ENCODE measurements around the gene CTSE. TPM values are rescaled to one million over a fixed set of nuclear protein-coding genes. Genes with fewer than 3 reads are reported as not detected.
"Not testable (repeated sequence)": the region's sequence is repeated elsewhere in the genome, so short reads cannot be mapped to it uniquely, and the experiment has no call there.

CTSE gene
- total RNA-seq, 2 experiments from 2014 or later = not detected

GRCh38 chr1:206055639-206056323 is 32.1 kb upstream of the CTSE start:
- peaks cover 33% of the 10 kb centered on the region for H3K4me1 Mint-ChIP-seq
- H3K27ac Mint-ChIP-seq; H3K27me3 Mint-ChIP-seq; H3K9me3 Mint-ChIP-seq; POLR2A ChIA-PET; H3K36me3 Mint-ChIP-seq (ENCODE audit: low read depth); H3K4me3 Mint-ChIP-seq; DNase-seq: not testable (repeated sequence)
- CTCF ChIA-PET = interaction anchor here (0.9 to 1.4 kb wide), 3 partner anchors 11 to 78 kb away, joined by 3 to 4 read pairs (median 3); no protein-coding TSS in a partner anchor

GRCh38 chr1:206055069-206055625 is 31.5 kb upstream of the CTSE start:
- H3K27ac Mint-ChIP-seq; H3K4me3 Mint-ChIP-seq; DNase-seq; H3K27me3 Mint-ChIP-seq; H3K36me3 Mint-ChIP-seq (ENCODE audit: low read depth); H3K9me3 Mint-ChIP-seq; POLR2A ChIA-PET: not testable (repeated sequence)
- CTCF ChIA-PET = interaction anchor here (0.9 to 1.4 kb wide), 3 partner anchors 10 to 78 kb away, joined by 3 to 4 read pairs (median 3); no protein-coding TSS in a partner anchor
- peaks cover 39% of the 10 kb centered on the region for H3K4me1 Mint-ChIP-seq

- H3K27me3 Mint-ChIP-seq; POLR2A ChIA-PET; CTCF ChIA-PET; H3K4me3 Mint-ChIP-seq; H3K9me3 Mint-ChIP-seq; H3K36me3 Mint-ChIP-seq (ENCODE audit: low read depth); DNase-seq: not testable (repeated sequence)
- Mint-ChIP-seq H3K4me1 (peaks cover 43% of the 10 kb centered on the region), H3K27ac (peak overlapping the region; percentile 54)
These were observed 29.9 kb upstream of the CTSE start for GRCh38 chr1:206053616-206054015.

GRCh38 chr1:206052919-206053610 is 29.4 kb upstream of the CTSE start, which contains the start of gene RHEX:
RHEX (plus strand) TSS chr1:206053173; CDS start chr1:206097829, 44,656 bp downstream.
- POLR2A ChIA-PET; H3K36me3 Mint-ChIP-seq (ENCODE audit: low read depth); H3K9me3 Mint-ChIP-seq; H3K27me3 Mint-ChIP-seq: not testable (repeated sequence)
- Mint-ChIP-seq H3K4me3 (peak within 1 kb of the TSS; percentile 20), H3K27ac (peak within 1 kb of the TSS; percentile 54), H3K4me1 (peaks cover 43% of the 10 kb centered on the region)
- CTCF ChIA-PET = interaction anchor here (1.2 kb wide), 1 partner anchor 44 kb away, joined by 3 read pairs; no protein-coding TSS in a partner anchor
- DNase-seq = peak; percentile 49

- peak overlapping the region; percentile 54 for H3K27ac Mint-ChIP-seq
- H3K4me1 Mint-ChIP-seq = peaks cover 43% of the 10 kb centered on the region
- DNase-seq; H3K9me3 Mint-ChIP-seq; H3K4me3 Mint-ChIP-seq; POLR2A ChIA-PET; H3K36me3 Mint-ChIP-seq (ENCODE audit: low read depth); H3K27me3 Mint-ChIP-seq: not testable (repeated sequence)
- CTCF ChIA-PET = interaction anchor here (0.6 to 1.2 kb wide), 2 partner anchors 45 to 67 kb away, joined by 3 to 4 read pairs; no protein-coding TSS in a partner anchor
These were observed 28.7 kb upstream of the CTSE start for GRCh38 chr1:206052231-206052865.

GRCh38 chr1:206050655-206051235 is 27.1 kb upstream of the CTSE start:
- peaks cover 5% of the 10 kb centered on the region for H3K36me3 Mint-ChIP-seq (ENCODE audit: low read depth)
- H3K27ac Mint-ChIP-seq = peak overlapping the region; percentile 93
- CTCF ChIA-PET = interaction anchor here (1.6 kb wide), 1 partner anchor 74 kb away, joined by 3 read pairs; no protein-coding TSS in a partner anchor
- no peak overlapping the region for H3K4me3 Mint-ChIP-seq
- POLR2A ChIA-PET = no interaction called here
- H3K9me3 Mint-ChIP-seq = no peaks in the 10 kb centered on the region
- H3K4me1 Mint-ChIP-seq = peaks cover 43% of the 10 kb centered on the region
- DNase-seq = peak; percentile 67
- H3K27me3 Mint-ChIP-seq = peaks cover 2% of the 10 kb centered on the region

- Mint-ChIP-seq H3K9me3 (no peaks in the 10 kb centered on the region), H3K27me3 (peaks cover 2% of the 10 kb centered on the region), H3K4me1 (peaks cover 43% of the 10 kb centered on the region), H3K36me3 (ENCODE audit: low read depth) (peaks cover 5% of the 10 kb centered on the region), H3K4me3 (no peak overlapping the region), H3K27ac (peak overlapping the region; percentile 93)
- ChIA-PET POLR2A (no interaction called here), CTCF (interaction anchor here (1.6 kb wide), 1 partner anchor 73 kb away, joined by 3 read pairs; no protein-coding TSS in a partner anchor)
- no peak for DNase-seq
These were observed 26.4 kb upstream of the CTSE start for GRCh38 chr1:206049919-206050600.

- no peak for DNase-seq
- Mint-ChIP-seq H3K27ac (no peak overlapping the region), H3K4me3 (no peak overlapping the region), H3K36me3 (ENCODE audit: low read depth) (peaks cover 5% of the 10 kb centered on the region), H3K4me1 (peaks cover 43% of the 10 kb centered on the region), H3K27me3 (peaks cover 2% of the 10 kb centered on the region), H3K9me3 (no peaks in the 10 kb centered on the region)
- ChIA-PET POLR2A (no interaction called here), CTCF (no interaction called here)
These were observed 25.6 kb upstream of the CTSE start for GRCh38 chr1:206049293-206049692.

- H3K36me3 Mint-ChIP-seq (ENCODE audit: low read depth) = peaks cover 4% of the 10 kb centered on the region
- H3K4me3 Mint-ChIP-seq = no peak overlapping the region
- peaks cover 38% of the 10 kb centered on the region for H3K4me1 Mint-ChIP-seq
- ChIA-PET POLR2A (no interaction called here), CTCF (no interaction called here)
- peaks cover 2% of the 10 kb centered on the region for H3K27me3 Mint-ChIP-seq
- no peak for DNase-seq
- H3K9me3 Mint-ChIP-seq = no peaks in the 10 kb centered on the region
- no peak overlapping the region for H3K27ac Mint-ChIP-seq
These were observed 24.9 kb upstream of the CTSE start for GRCh38 chr1:206048582-206048981.

- no peak for DNase-seq
- Mint-ChIP-seq H3K36me3 (ENCODE audit: low read depth) (no peaks in the 10 kb centered on the region), H3K4me3 (no peak overlapping the region), H3K27me3 (peaks cover 2% of the 10 kb centered on the region), H3K4me1 (peaks cover 25% of the 10 kb centered on the region), H3K27ac (no peak overlapping the region), H3K9me3 (no peaks in the 10 kb centered on the region)
- CTCF ChIA-PET = interaction anchor here (1.4 kb wide), 1 partner anchor 59 kb away, joined by 3 read pairs; no protein-coding TSS in a partner anchor
- POLR2A ChIA-PET = no interaction called here
These were observed 23.6 kb upstream of the CTSE start for GRCh38 chr1:206047271-206047670.

- Mint-ChIP-seq H3K4me3 (no peak overlapping the region), H3K36me3 (ENCODE audit: low read depth) (no peaks in the 10 kb centered on the region), H3K27me3 (peaks cover 19% of the 10 kb centered on the region), H3K9me3 (no peaks in the 10 kb centered on the region), H3K27ac (no peak overlapping the region), H3K4me1 (peaks cover 29% of the 10 kb centered on the region)
- POLR2A ChIA-PET = no interaction called here
- CTCF ChIA-PET = no interaction called here
- no peak for DNase-seq
These were observed 17.9 kb upstream of the CTSE start for GRCh38 chr1:206041640-206042039.

- Mint-ChIP-seq H3K27me3 (peaks cover 21% of the 10 kb centered on the region), H3K9me3 (no peaks in the 10 kb centered on the region), H3K4me1 (peaks cover 32% of the 10 kb centered on the region), H3K36me3 (ENCODE audit: low read depth) (no peaks in the 10 kb centered on the region), H3K27ac (no peak overlapping the region), H3K4me3 (no peak overlapping the region)
- POLR2A ChIA-PET = no interaction called here
- CTCF ChIA-PET = interaction anchor here (1.5 kb wide), 1 partner anchor 20 kb away, joined by 5 read pairs; no protein-coding TSS in a partner anchor
- DNase-seq = no peak
These were observed 16.6 kb upstream of the CTSE start for GRCh38 chr1:206040328-206040727.

Measured in activated CD4-positive, alpha-beta T cell treated with anti-CD3 and anti-CD28 coated beads, Interleukin-2, amount 10 ng/mL, durations not matched to agents 7 days and 5 days (primary cell).